Endothelial cell of hepatic sinusoid (primary cell): ENCODE results near the gene FERMT3.

ENCODE experiments used
- in situ Hi-C: cut with HindIII; loops from 2 replicates; pipeline ENCODE4 v1.10.0; 2017; ENCODE audit warnings: low sequenced_read_pairs

The FERMT3 gene

DNA sequence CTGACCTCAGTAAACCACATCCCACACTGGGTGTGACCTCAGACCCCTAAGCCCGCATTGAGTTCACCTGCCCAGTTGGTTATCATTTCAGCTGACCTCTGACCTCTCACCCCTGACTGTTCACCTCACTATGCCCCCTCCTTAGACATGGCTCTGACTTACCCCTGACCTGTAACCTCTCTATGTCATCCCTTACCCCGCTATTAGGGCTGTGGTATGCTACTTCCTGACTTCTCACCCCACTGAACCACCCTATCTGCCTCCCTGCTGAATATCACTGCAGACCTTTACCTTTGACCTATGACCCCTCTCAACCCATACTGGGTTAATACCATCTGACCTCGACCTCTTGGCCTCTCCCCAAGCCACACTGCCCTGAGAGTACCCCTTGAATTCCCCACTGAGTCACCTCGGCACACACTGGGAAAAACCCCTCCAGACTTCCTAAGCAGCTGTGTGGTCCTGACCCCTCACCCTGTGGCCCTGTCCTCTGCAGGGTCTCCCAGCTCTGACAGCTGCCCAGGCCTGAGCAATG, 53.1 kb downstream of the FERMT3 start:
- in situ Hi-C loops: loop anchor here (5.0 kb wide), 1 partner anchor 52 kb away; the partner anchor contains the start of gene FERMT3

DNA sequence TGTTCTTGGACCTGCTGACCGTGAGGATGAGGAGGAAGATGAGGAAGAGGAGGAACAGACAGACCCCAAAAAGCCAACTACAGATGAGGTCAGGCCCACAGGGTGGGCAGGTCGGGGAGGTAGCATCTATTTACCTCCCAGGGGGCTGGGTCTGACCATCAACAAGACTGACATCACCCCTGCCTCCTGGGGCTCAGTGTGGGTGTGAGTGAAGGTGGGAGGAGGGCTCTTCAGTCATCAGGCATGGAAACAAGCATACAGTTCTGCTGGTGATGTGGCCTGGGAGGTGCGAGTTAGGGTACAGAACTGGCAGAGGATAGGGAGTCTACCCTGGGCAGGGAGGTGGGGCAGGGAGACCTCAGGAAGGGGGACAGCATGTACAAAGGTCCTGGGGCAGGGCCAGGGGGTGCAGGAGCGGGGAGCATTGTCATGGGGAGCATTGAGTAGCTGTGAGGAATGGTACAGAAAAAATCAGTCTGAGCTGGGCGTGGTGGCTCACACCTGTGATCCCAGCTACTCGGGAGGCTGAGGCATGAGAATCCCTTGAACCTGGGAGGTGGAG, 53.7 kb downstream of the FERMT3 start:
- in situ Hi-C loops: loop anchor here (5.0 kb wide), 1 partner anchor 53 kb away; the partner anchor contains the start of gene FERMT3

DNA sequence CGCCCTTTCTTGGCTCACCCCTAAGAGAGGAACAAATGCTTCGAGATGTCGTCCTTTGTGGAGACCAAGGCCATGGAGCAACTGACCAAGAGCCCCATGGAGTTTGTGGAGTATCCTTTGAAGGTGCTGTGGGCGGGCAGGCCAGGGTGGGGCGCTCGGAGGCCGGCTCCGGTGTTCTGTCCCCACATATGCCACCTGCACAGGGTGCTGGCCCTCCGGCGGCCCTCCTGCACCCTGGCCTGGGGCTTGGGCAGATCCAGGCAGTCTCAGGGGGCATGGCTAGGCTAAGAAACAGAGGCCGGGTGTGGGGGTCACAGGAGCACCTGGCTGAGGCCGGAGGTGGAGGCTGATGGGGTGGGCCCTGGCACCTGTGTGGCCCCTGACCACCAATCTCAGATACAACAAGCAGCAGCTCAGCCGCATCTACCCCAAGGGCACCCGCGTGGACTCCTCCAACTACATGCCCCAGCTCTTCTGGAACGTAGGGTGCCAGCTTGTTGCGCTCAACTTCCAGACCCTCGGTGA, 55.1 kb downstream of the FERMT3 start:
- in situ Hi-C loops: loop anchor here (5.0 kb wide), 1 partner anchor 54 kb away; the partner anchor contains the start of gene FERMT3

DNA sequence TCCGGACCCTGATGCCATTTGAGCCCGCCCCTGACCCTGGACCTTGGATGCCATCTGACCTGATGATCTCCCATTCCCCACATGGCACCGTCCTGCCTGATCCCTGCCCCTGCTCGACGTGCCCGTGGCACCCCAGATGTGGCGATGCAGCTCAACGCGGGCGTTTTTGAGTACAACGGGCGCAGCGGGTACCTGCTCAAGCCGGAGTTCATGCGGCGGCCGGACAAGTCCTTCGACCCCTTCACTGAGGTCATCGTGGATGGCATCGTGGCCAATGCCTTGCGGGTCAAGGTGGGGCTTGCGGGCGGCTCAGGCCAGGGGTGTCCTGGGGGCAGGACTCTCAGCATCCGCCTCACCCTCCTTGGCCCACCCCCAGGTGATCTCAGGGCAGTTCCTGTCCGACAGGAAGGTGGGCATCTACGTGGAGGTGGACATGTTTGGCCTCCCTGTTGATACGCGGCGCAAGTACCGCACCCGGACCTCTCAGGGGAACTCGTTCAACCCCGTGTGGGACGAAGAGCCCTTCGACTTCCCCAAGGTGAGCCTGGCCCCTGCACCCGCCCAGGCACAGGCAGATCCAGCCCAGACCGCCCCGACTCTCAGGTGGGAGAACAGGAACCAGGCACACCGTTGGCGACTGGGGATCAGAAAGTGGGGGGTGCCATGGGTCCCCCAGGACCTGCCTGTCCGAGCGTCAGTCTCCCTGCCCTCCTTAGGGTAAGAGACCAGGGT, 55.9 kb downstream of the FERMT3 start:
- in situ Hi-C loops: loop anchor here (5.0 kb wide), 1 partner anchor 55 kb away; the partner anchor contains the start of gene FERMT3

DNA sequence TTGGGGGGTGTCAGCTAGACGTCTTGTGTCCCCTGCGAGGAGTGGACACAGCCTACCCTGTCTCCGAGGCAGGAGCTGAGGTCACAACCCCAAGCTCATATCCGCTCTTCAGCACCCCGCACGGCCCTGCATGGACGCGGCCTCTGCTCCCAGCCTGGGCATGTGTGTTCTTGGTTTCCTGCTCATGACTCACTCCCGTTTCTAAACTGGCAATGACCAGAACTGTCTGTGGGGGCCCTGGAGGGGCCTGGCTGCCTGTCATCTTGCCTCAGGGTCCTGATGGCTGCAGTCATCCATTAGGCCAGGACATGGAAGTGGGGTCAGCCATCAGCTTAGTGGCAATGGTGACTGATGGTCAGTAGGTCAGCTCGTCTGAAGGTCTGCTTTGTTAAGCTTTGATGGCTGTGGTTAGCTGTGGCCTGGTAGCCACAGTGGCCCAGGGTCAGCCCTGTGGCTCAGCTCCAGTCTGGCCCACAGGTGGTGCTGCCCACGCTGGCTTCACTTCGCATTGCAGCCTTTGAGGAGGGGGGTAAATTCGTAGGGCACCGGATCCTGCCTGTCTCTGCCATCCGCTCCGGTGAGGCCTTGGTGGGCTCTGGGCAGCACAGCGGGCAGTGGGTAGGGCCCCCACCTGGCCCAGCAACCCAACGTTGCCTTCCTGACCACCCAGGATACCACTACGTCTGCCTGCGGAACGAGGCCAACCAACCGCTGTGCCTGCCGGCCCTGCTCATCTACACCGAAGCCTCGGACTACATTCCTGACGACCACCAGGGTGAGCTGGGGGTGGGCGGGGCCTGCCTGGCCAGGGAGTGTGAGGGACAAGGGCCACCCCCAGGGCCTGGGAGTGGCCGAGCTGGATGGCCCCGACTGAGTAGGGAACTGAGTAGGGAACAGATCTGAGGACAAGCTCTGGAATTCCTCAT, 56.8 kb downstream of the FERMT3 start:
- in situ Hi-C loops: loop anchor here (5.0 kb wide), 1 partner anchor 56 kb away; the partner anchor contains the start of gene FERMT3

DNA sequence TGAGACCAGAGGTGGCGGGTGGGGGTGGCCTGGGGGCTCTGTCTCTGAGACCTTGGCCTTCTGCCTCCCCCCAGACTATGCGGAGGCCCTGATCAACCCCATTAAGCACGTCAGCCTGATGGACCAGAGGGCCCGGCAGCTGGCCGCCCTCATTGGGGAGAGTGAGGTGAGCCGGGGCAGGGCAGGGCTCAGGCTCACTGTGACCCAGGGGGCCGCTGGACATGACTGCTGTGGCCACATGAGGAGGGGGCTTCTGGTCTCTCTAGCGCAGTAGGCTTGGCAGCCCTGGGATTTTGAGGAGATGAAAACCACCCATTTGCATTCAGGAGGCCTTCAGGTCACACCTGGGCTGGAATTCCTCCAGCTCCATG, 57.4 kb downstream of the FERMT3 start:
- in situ Hi-C loops: loop anchor here (5.0 kb wide), 1 partner anchor 57 kb away; the partner anchor contains the start of gene FERMT3

DNA sequence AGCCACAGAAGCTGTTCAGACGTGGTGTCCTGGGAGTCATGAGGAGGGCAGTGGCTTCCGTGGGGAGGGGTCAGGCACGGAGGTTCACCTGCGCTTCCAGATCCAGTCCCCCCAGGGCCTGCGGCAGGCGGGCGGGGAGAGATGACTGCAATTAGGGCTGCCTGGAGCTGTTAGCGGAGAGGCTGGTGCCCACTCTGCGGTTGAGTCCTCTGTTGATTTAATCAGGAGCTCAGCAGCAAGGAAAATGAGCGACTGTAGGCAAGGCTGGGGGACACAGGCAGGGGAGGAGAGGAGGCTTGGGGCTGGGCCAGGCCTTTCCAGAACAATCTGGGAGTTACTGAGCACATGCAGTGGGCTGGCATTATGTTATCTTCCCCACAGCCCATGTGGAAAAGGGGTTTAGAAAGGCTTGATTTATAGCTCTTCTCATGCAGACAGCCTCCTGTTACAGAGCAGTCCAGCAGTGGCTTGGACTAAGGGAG, 57.9 kb downstream of the FERMT3 start:
- in situ Hi-C loops: loop anchor here (5.0 kb wide), 1 partner anchor 57 kb away; the partner anchor contains the start of gene FERMT3

DNA sequence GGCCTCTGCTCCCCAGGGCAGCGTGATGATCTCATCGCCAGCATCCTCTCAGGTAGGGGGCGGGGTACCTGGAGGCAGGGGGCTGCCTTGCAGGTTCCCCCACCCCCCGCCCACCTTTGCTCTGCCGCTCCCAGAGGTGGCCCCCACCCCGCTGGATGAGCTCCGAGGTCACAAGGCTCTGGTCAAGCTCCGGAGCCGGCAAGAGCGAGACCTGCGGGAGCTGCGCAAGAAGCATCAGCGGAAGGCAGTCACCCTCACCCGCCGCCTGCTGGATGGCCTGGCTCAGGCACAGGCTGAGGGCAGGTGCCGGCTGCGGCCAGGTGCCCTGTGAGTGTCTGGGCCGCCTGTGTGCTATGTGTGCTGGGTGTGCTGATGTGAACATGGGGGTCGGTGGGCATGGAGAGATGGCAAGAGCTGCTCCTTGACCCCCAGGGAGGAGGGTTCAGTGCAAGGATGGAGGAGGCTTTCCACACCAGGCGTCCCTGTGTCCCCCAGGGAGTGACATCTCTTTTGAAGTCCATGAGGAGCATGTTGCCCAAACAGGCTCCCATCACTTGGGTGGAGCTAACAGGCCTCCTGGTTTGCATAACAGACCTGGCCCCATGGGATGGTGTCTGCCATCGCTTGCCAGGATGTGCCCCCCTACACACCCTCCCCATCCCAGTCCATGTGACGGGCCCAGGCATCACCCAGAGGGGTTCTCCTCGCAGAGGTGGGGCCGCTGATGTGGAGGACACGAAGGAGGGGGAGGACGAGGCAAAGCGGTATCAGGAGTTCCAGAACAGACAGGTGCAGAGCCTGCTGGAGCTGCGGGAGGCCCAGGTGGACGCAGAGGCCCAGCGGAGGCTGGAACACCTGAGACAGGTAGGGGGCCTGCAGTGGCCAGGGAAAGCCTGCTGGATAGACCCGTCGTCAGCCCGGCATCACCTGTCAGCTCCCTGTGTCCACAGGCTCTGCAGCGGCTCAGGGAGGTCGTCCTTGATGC, 58.9 kb downstream of the FERMT3 start:
- in situ Hi-C loops: no loop called here

DNA sequence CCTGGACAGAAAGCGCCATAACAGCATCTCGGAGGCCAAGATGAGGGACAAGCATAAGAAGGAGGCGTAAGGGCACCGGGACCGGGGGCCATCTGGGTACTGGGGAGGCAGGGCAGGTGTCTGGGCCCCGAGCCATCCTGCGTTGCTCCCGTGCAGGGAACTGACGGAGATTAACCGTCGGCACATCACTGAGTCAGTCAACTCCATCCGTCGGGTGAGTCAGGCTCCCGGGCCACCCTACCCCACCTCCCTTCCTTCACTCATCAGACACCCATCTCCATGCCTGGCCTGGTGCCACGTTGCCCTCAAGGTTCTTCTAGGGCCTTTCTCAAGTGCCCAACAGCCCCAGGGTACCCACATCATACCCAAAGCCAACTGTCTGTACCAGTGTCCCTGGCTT, 59.8 kb downstream of the FERMT3 start:
- in situ Hi-C loops: no loop called here

DNA sequence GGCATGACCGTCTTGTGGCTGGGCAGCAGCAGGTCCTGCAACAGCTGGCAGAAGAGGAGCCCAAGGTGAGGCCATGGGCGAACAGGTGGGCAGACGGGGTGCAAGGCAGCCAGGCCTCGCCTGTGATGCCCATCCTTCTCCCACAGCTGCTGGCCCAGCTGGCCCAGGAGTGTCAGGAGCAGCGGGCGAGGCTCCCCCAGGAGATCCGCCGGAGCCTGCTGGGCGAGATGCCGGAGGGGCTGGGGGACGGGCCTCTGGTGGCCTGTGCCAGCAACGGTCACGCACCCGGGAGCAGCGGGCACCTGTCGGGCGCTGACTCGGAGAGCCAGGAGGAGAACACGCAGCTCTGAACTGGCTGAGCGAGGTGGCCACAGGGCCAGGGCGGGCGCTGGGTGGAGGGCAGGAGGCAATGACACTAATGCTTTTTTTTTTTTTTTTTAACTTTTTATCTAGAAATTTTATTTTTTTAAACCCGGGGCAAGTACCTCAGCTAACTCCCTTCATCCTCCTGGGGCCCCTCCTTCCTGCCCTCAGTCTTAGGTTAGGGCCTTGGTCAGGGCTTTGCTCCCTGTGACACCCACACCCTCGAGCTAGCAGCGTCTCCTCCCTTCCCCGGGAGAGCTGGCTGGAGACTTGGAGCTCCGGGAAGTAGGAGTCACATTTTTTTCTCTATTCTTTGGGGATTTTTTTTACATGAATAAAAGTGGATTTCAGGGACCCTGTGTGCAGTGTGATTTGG, 60.9 kb downstream of the FERMT3 start:
- in situ Hi-C loops: no loop called here

DNA sequence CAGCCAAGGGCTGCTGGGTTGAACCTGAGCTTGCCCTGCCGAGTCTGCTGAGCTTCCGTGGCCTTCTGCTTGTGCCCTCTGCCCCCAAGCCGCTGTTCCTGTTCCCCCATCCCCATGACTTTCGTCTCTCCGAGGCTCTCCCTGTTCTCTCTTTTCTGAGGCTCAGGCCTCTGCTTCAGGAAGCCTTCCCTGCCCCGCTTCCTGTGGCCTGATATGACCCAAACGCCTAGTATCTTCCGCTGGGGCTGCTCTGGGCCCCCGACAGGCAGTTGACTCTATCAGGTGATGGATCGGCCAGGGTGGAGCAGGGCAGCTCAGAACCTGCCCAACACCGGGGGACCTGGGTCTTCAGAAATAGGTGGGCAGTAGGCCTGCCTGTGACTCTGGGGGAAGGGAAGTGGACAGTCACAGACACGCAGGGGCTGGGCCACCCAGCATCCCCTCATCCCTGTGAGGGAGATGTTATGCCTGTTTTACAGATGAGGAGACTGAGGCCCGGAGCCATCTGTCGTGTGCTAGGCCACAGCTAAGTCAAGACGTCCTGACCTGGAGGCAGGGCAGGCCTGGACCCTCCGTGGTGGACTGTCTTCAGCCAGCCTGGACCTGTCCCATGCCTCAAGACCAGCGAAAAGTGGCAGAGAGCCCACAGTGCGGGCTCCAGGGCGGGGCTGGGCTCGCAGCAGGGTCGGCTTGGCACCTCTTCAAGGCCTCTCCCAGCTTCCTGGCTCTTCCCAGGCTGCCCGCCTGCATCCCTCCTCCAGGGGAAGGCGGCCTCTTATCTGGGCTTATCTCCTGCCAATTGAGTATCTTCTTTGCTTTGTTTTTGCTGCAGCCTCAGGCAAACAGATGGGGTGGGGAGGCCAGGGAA, 61.7 kb downstream of the FERMT3 start:
- in situ Hi-C loops: no loop called here

DNA sequence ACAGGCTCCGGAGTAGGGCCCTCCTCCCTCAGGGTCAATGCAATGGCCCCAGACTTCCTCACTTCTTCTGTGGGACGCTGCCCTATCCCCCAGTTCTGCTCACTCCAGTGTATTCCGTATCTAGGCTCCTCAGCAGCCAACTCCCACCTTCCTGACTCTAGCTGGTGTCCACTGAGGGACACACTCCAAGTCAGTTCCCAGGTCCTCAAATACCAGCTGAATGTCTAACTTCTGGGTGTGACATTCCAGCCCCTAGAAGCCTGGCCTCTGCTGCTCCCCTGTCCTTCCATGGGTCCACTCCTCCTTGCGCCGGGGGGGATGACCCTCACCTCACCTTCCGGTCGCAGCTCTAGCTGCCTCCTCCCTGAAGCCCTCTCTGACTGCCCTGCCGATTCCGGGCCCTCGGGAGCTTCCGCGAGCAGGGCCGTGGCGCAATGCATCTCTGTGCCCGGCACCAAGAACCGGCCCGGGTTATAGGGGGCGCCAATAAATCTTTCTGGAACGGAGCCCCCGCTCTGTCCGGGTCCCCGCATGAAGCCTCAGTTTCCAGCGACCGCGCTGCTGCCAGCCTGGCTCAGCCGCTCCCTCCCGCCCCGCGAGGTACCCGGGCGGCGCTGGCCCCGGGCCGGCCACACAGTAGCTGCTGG, 62.5 kb downstream of the FERMT3 start:
- in situ Hi-C loops: no loop called here

DNA sequence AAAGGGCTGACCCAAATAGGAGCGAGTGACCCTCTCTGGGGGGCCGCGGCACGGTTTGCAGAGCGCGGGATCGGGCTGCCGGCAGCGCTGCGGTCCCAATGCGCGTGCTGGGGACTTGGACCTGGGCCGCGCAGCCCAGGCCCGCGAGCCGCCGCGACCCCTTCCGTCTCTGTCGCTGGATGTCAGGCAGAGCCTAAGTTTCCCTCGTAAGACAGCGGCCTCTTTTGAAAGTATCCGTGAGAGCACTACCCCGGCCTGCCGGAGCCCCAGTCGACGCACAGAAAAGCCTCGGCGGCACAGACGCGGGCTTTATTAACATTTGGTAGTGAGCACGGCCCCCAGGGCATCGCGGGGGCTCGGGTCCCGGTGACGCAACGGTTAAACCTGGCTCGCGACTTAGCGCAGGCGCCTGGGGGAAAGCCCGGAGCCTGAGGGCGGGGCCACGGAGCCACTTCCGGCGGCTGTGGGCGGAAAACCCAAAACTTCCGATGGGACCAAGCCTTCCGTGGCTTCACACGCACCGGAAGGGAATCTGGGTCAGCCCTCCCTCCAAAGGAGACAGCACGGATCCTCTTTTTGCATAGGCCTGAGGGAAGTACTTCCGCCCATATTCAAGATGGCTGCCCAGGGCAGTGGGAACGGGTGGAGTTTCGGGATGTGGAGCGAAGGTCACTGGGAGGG, 63.2 kb downstream of the FERMT3 start:
- in situ Hi-C loops: loop anchor here (10.0 kb wide), 1 partner anchor 55 kb away; no protein-coding TSS in a partner anchor
